DND-41 (cell line): ENCODE data around the gene ADGRA3.

Source experiments
- CTCF ChIP-seq: IDR thresholded peaks from 2 replicates; pipeline ENCODE4 v1.5.1; 2012; ENCODE audit warnings: borderline replicate concordance, low read length, moderate library complexity, mild to moderate bottlenecking; ENCODE audit not compliant: poor library complexity, severe bottlenecking; ENCODE audit errors: extremely low read depth
- EZH2 ChIP-seq: IDR thresholded peaks from 3 replicates; pipeline ENCODE4 v1.6.1; 2012; ENCODE audit warnings: borderline replicate concordance, low read depth, mild to moderate bottlenecking, moderate library complexity, low read length, inconsistent platforms; ENCODE audit not compliant: severe bottlenecking

GRCh38 chr4:22407361-22407760, 108.5 kb downstream of the ADGRA3 start:
- TF ChIP-seq CTCF = no peak
- TF ChIP-seq EZH2 = no peak
